ENCODE results near the gene ATP10A.
A peak's percentile ranks its signal among the peaks of the same experiment; 100 is the strongest.
"Not testable (repeated sequence)": the region's sequence is repeated elsewhere in the genome, so short reads cannot be mapped to it uniquely, and the experiment has no call there.

The ATP10A gene

GRCh38 chr15:25883463-25884259 is 20.5 kb upstream of the ATP10A start:
- DNase-seq = no peak

- DNase-seq = no peak
Observed at GRCh38 chr15:25882466-25882865, 19.3 kb upstream of the ATP10A start.

- not testable (repeated sequence) for DNase-seq
Observed at GRCh38 chr15:25880877-25881276, 17.8 kb upstream of the ATP10A start.

- no peak for DNase-seq
Observed at GRCh38 chr15:25880411-25880810, 17.3 kb upstream of the ATP10A start.

GRCh38 chr15:25879438-25879837 is 16.3 kb upstream of the ATP10A start:
- DNase-seq = no peak

GRCh38 chr15:25877681-25878080 is 14.6 kb upstream of the ATP10A start:
- no peak for DNase-seq

- DNase-seq = no peak
Observed at GRCh38 chr15:25876231-25877140, 13.4 kb upstream of the ATP10A start.

- no peak for DNase-seq
Observed at GRCh38 chr15:25875566-25875965, 12.4 kb upstream of the ATP10A start.

- DNase-seq = no peak
Observed at GRCh38 chr15:25874379-25874778, 11.3 kb upstream of the ATP10A start.

GRCh38 chr15:25871403-25871802 is 8.3 kb upstream of the ATP10A start:
- no peak for DNase-seq

GRCh38 chr15:25870938-25871337 is 7.8 kb upstream of the ATP10A start:
- DNase-seq = no peak

- no peak for DNase-seq
Observed at GRCh38 chr15:25869701-25870100, 6.6 kb upstream of the ATP10A start.

- DNase-seq = no peak
Observed at GRCh38 chr15:25866874-25867273, 3.7 kb upstream of the ATP10A start.

GRCh38 chr15:25866251-25866650 is 3.1 kb upstream of the ATP10A start:
- no peak for DNase-seq

- no peak for DNase-seq
Observed at GRCh38 chr15:25864966-25865365, 1.8 kb upstream of the ATP10A start.

- DNase-seq = no peak
Observed at GRCh38 chr15:25863968-25864580, 947 bp upstream of the ATP10A start.

- peak; percentile 60 for DNase-seq
Observed at GRCh38 chr15:25862472-25863110, 536 bp downstream of the ATP10A start.

- peak; percentile 25 for DNase-seq
Observed at GRCh38 chr15:25862071-25862471, 1.1 kb downstream of the ATP10A start.

- peak; percentile 47 for DNase-seq
Observed at GRCh38 chr15:25860885-25861866, 2.0 kb downstream of the ATP10A start.

GRCh38 chr15:25859838-25860645 is 3.1 kb downstream of the ATP10A start:
- DNase-seq = peak; percentile 50
